Caco-2 (cell line): Measurements from ENCODE around the gene SPSB3. TPM values are rescaled to one million over a fixed set of nuclear protein-coding genes. Genes with fewer than 3 reads are reported as not detected.

Experiments used
- BruUV-seq: library from RNA; stranded (reverse); fragments of 400-500 nt; replicated peaks from 2 replicates; lab custom pipeline; 2021; lab: Mats Ljungman, UMichigan
- CTCF ChIA-PET: fragments of 300-600 bp; sonication (Branson Sonifier 250); formaldehyde crosslinking; loops from one replicate; lab custom pipeline; 2022; ENCODE audit warnings: antibody characterized with exemption; lab: Charles Lee
- POLR2A ChIA-PET: fragments of 300-600 bp; sonication (Branson Sonifier 250); formaldehyde crosslinking; loops from one replicate; lab custom pipeline; 2022; ENCODE audit warnings: antibody characterized with exemption; lab: Charles Lee
- DNase-seq, 2 experiments: peaks; one replicate each; pipeline versions ENCODE4 v3.0.0 to v3.0.0-alpha.2; 2020 to 2022
- H3K27me3 ChIP-seq: replicated peaks from 2 replicates; pipeline ENCODE4 v1.6.0; 2011; ENCODE audit warnings: low read length; ENCODE audit not compliant: control insufficient read depth, insufficient read depth
- H3K36me3 ChIP-seq: 2 replicates; pipeline ENCODE4 v1.5.1; 2011; ENCODE audit warnings: low read length; ENCODE audit not compliant: control insufficient read depth, insufficient read depth
- H3K4me1 ChIP-seq: fragments of 250-450 bp; sonication (Bioruptor Pico); 2 replicates; pipeline ENCODE4 v1.5.1; 2020; ENCODE audit warnings: mild to moderate bottlenecking
- H3K4me3 ChIP-seq: 2 replicates; pipeline ENCODE4 v1.5.1; 2011; ENCODE audit warnings: low read depth, mild to moderate bottlenecking, control low read depth, low read length
- H3K9me3 ChIP-seq: fragments of 250-450 bp; sonication (Bioruptor Pico); 2 replicates; pipeline ENCODE4 v1.5.1; 2020; ENCODE audit warnings: mild to moderate bottlenecking, moderate library complexity
- H3K27ac Mint-ChIP-seq: one replicate; pipeline ENCODE4 v1.8.0; 2022; ENCODE audit warnings: mixed read lengths; ENCODE audit not compliant: unreplicated experiment
- H3K27me3 Mint-ChIP-seq: one replicate; pipeline ENCODE4 v1.8.0; 2022; ENCODE audit warnings: mixed read lengths; ENCODE audit not compliant: insufficient read depth, unreplicated experiment
- H3K36me3 Mint-ChIP-seq: one replicate; pipeline ENCODE4 v1.8.0; 2022; ENCODE audit warnings: mild to moderate bottlenecking, mixed read lengths; ENCODE audit not compliant: insufficient read depth, unreplicated experiment
- H3K4me1 Mint-ChIP-seq: one replicate; pipeline ENCODE4 v1.8.0; 2022; ENCODE audit warnings: low read depth, mixed read lengths; ENCODE audit not compliant: unreplicated experiment
- H3K4me3 Mint-ChIP-seq: one replicate; pipeline ENCODE4 v1.8.0; 2022; ENCODE audit warnings: mild to moderate bottlenecking, moderate library complexity, mixed read lengths; ENCODE audit not compliant: unreplicated experiment
- H3K9me3 Mint-ChIP-seq: one replicate; pipeline ENCODE4 v1.8.0; 2022; ENCODE audit warnings: mixed read lengths; ENCODE audit not compliant: unreplicated experiment
- CTCF ChIP-seq, 2 experiments: fragments of 200-600 bp in 1 of 2; IDR thresholded peaks; 1 replicate in 1 of 2; 2 replicates in 1 of 2; pipeline versions ENCODE4 v1.5.1 to v1.8.0; 2011 to 2022; ENCODE audit warnings: antibody characterized with exemption in 1 of 2, control low read depth in 1 of 2, inconsistent platforms in 1 of 2, low read depth in 1 of 2, low read length in 1 of 2, mild to moderate bottlenecking in 1 of 2, moderate library complexity in 1 of 2; ENCODE audit not compliant: insufficient read depth in 1 of 2, severe bottlenecking in 1 of 2, unreplicated experiment in 1 of 2
- intact Hi-C: fragments of 100-400 bp; cut with micrococcal nuclease; formaldehyde crosslinking; loops from one replicate; pipeline ENCODE4 v1.10.0; 2022; ENCODE audit not compliant: unreplicated experiment
- total RNA-seq: library from RNA; stranded (reverse); gene quantifications from 2 replicates; pipeline ENCODE4 v1.2.3, GENCODE V29; 2022

The SPSB3 gene
- total RNA-seq, 1 experiment from 2014 or later = 28.0 TPM

GRCh38 chr16:1788708-1789100 is 6.3 kb upstream of the SPSB3 start:
- Histone ChIP-seq H3K27me3 (no peaks in the 10 kb centered on the region), H3K9me3 (no peaks in the 10 kb centered on the region), H3K36me3 (peaks cover 2% of the 10 kb centered on the region; the same call in 1 of the 2 replicates), H3K4me1 (no peaks in the 10 kb centered on the region), H3K4me3 (no peak overlapping the region)
- no TSS peak for BruUV-seq
- intact Hi-C loops = no loop called here
- ChIA-PET POLR2A (interaction anchor here (0.6 kb wide), 1 partner anchor 111 kb away, joined by 3 read pairs; the partner anchor contains the start of gene JPT2), CTCF (no interaction called here)
- no peak for TF ChIP-seq CTCF (IDR thresholded peaks at IDR 0.05; ENCODE audit: insufficient read depth in 1 of 2, low read depth in 1 of 2, low read length in 1 of 2, severe bottlenecking in 1 of 2, unreplicated experiment in 1 of 2)
- no peaks in the 10 kb centered on the region for H3K4me1 Mint-ChIP-seq
- no peaks in the 10 kb centered on the region for H3K27me3 Mint-ChIP-seq
- H3K27ac Mint-ChIP-seq = no peak overlapping the region
- no peaks in the 10 kb centered on the region for H3K9me3 Mint-ChIP-seq
- no peak for DNase-seq
- H3K4me3 Mint-ChIP-seq = no peak overlapping the region
- peaks cover 23% of the 10 kb centered on the region for H3K36me3 Mint-ChIP-seq

GRCh38 chr16:1788095-1788707 is 5.8 kb upstream of the SPSB3 start:
- Histone ChIP-seq H3K4me1 (no peaks in the 10 kb centered on the region), H3K27me3 (no peaks in the 10 kb centered on the region), H3K9me3 (no peaks in the 10 kb centered on the region), H3K36me3 (peaks cover 2% of the 10 kb centered on the region; the same call in 1 of the 2 replicates), H3K4me3 (no peak overlapping the region)
- no peak for TF ChIP-seq CTCF (IDR thresholded peaks at IDR 0.05; ENCODE audit: insufficient read depth in 1 of 2, low read depth in 1 of 2, low read length in 1 of 2, severe bottlenecking in 1 of 2, unreplicated experiment in 1 of 2)
- ChIA-PET POLR2A (no interaction called here), CTCF (no interaction called here)
- no peak overlapping the region for H3K27ac Mint-ChIP-seq
- H3K36me3 Mint-ChIP-seq = peaks cover 25% of the 10 kb centered on the region
- H3K4me3 Mint-ChIP-seq = no peak overlapping the region
- intact Hi-C loops = no loop called here
- H3K4me1 Mint-ChIP-seq = no peaks in the 10 kb centered on the region
- H3K9me3 Mint-ChIP-seq = no peaks in the 10 kb centered on the region
- DNase-seq = no peak
- no TSS peak for BruUV-seq
- no peaks in the 10 kb centered on the region for H3K27me3 Mint-ChIP-seq

- no peak overlapping the region for H3K27ac Mint-ChIP-seq
These were observed 5.1 kb upstream of the SPSB3 start for GRCh38 chr16:1787322-1788094.

More at GRCh38 chr16:1787322-1788094, 5.1 kb upstream of the SPSB3 start:
- intact Hi-C loops = no loop called here
- Histone ChIP-seq H3K9me3 (no peaks in the 10 kb centered on the region), H3K27me3 (no peaks in the 10 kb centered on the region), H3K36me3 (peaks cover 2% of the 10 kb centered on the region; the same call in 1 of the 2 replicates), H3K4me3 (no peak overlapping the region), H3K4me1 (no peaks in the 10 kb centered on the region)
- H3K9me3 Mint-ChIP-seq = no peaks in the 10 kb centered on the region
- no peaks in the 10 kb centered on the region for H3K27me3 Mint-ChIP-seq
- no peaks in the 10 kb centered on the region for H3K4me1 Mint-ChIP-seq
- CTCF ChIA-PET = no interaction called here
- no peak for DNase-seq
- no TSS peak for BruUV-seq
- H3K36me3 Mint-ChIP-seq = peaks cover 32% of the 10 kb centered on the region
- POLR2A ChIA-PET = no interaction called here
- no peak for TF ChIP-seq CTCF (IDR thresholded peaks at IDR 0.05; ENCODE audit: insufficient read depth in 1 of 2, low read depth in 1 of 2, low read length in 1 of 2, severe bottlenecking in 1 of 2, unreplicated experiment in 1 of 2)
- H3K4me3 Mint-ChIP-seq = no peak overlapping the region
